HL-60 (cell line): ENCODE results near the gene GREB1.

Experiments used
- GABPA ChIP-seq: IDR thresholded peaks from 2 replicates; pipeline ENCODE4 v1.6.1; 2012; ENCODE audit warnings: low read depth
- POLR2AphosphoS5 ChIP-seq: IDR thresholded peaks from 2 replicates; pipeline ENCODE4 v1.6.1; 2012; ENCODE audit warnings: low read depth
- REST ChIP-seq: IDR thresholded peaks from 2 replicates; pipeline ENCODE4 v1.6.1; 2012; ENCODE audit warnings: low read depth; ENCODE audit not compliant: insufficient replicate concordance
- SPI1 ChIP-seq: IDR thresholded peaks from 2 replicates; pipeline ENCODE4 v1.6.1; 2012; ENCODE audit warnings: low read depth, mild to moderate bottlenecking, borderline replicate concordance
- TF ChIP-seq, protein P1 (sequence below): IDR thresholded peaks from one replicate; pipeline ENCODE4 v1.5.1; 2011; ENCODE audit warnings: low read length, control low read depth, inconsistent platforms; ENCODE audit not compliant: insufficient read depth

DNA sequence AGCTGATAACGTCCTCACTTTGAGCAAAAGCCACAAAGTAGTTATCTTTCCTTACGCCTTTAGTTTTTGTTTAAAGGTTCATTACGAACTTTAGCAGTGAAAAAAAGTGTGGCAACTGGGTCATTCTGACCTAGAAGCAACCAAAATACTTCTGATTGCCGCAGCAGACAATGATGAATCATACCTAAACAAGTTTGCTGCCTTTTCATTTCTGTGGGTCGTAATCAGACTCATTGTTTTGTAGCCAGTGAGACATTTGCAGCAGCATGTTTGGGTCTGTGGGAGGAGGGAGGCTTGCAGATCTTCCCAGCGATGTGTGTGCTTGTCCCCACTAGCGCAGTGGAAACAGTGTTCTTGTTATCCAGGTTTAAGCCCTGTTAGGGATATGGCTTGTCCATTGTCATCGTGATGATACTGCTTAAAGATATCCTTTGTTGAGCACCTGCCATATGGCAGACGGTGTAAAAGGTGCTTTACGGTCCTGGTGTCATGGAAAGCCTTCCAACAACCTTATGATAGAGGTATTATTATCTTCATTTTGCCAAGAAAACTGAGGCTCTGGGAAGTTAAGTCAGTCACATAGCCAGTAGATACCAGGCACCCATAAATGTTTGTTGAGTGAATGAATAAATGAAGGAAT is 1.3 kb upstream of the GREB1 start:
- TF ChIP-seq, protein P1, sequence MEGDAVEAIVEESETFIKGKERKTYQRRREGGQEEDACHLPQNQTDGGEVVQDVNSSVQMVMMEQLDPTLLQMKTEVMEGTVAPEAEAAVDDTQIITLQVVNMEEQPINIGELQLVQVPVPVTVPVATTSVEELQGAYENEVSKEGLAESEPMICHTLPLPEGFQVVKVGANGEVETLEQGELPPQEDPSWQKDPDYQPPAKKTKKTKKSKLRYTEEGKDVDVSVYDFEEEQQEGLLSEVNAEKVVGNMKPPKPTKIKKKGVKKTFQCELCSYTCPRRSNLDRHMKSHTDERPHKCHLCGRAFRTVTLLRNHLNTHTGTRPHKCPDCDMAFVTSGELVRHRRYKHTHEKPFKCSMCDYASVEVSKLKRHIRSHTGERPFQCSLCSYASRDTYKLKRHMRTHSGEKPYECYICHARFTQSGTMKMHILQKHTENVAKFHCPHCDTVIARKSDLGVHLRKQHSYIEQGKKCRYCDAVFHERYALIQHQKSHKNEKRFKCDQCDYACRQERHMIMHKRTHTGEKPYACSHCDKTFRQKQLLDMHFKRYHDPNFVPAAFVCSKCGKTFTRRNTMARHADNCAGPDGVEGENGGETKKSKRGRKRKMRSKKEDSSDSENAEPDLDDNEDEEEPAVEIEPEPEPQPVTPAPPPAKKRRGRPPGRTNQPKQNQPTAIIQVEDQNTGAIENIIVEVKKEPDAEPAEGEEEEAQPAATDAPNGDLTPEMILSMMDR = no peak
- TF ChIP-seq SPI1 (no peak), REST (no peak), POLR2AphosphoS5 (no peak), GABPA (no peak)
